CD4-positive, alpha-beta memory T cell (primary cell): ENCODE measurements around the gene SRF. TPM values are rescaled to one million over a fixed set of nuclear protein-coding genes. Genes with fewer than 3 reads are reported as not detected.

Source experiments
- CTCF ChIA-PET: fragments of 350-600 bp; sonication (Branson Sonifier 250); formaldehyde crosslinking; loops from one replicate; lab custom pipeline; 2021; ENCODE audit warnings: inconsistent platforms; ENCODE audit not compliant: partially characterized antibody; lab: Charles Lee
- POLR2A ChIA-PET: fragments of 350-600 bp; sonication (Branson Sonifier 250); formaldehyde crosslinking; loops from one replicate; lab custom pipeline; 2021; ENCODE audit not compliant: partially characterized antibody; lab: Charles Lee
- DNase-seq, 5 donors: peaks; one replicate each; pipeline versions ENCODE4 v3.0.0 to v3.0.0-alpha.2; 2020 to 2022; ENCODE audit warnings: mixed read lengths in 1 of 5
- H3K27ac ChIP-seq: one replicate; pipeline ENCODE4 v1.7.0; 2013; ENCODE audit warnings: low read depth, low read length
- H3K27me3 ChIP-seq: 2 replicates; pipeline ENCODE4 v1.7.0; 2013; ENCODE audit warnings: mild to moderate bottlenecking, low read length, moderate library complexity; ENCODE audit not compliant: insufficient read depth
- H3K36me3 ChIP-seq: 2 replicates; pipeline ENCODE4 v1.7.0; 2013; ENCODE audit warnings: mild to moderate bottlenecking, low read length, moderate library complexity; ENCODE audit not compliant: insufficient read depth
- H3K4me1 ChIP-seq: 2 replicates; pipeline ENCODE4 v1.7.0; 2013; ENCODE audit warnings: mild to moderate bottlenecking, low read length, moderate library complexity; ENCODE audit not compliant: insufficient read depth
- H3K4me3 ChIP-seq, 2 donors: one replicate each; pipeline ENCODE4 v1.7.0; 2013; ENCODE audit warnings: low read length in 2 of 2, mild to moderate bottlenecking in 1 of 2
- H3K9me3 ChIP-seq, 2 donors: one replicate each; pipeline ENCODE4 v1.7.0; 2013; ENCODE audit warnings: low read length in 2 of 2, control low read depth in 1 of 2; ENCODE audit not compliant: control insufficient read depth in 1 of 2
- H3K27ac Mint-ChIP-seq, 7 donors: one replicate each; pipeline ENCODE4 v1.8.0; 2020 to 2021; ENCODE audit warnings: mixed read lengths in 7 of 7, mild to moderate bottlenecking in 6 of 7, inconsistent platforms in 3 of 7, moderate library complexity in 3 of 7
- H3K27me3 Mint-ChIP-seq, 2 donors: one replicate each; pipeline ENCODE4 v1.8.0; 2020 to 2021; ENCODE audit warnings: mixed read lengths in 2 of 2
- H3K36me3 Mint-ChIP-seq, 2 donors: one replicate each; pipeline ENCODE4 v1.8.0; 2020 to 2021; ENCODE audit warnings: mixed read lengths in 2 of 2, inconsistent platforms in 1 of 2, mild to moderate bottlenecking in 1 of 2
- H3K4me1 Mint-ChIP-seq, 4 donors: one replicate each; pipeline ENCODE4 v1.8.0; 2020 to 2021; ENCODE audit warnings: mixed read lengths in 4 of 4, mild to moderate bottlenecking in 1 of 4
- H3K4me3 Mint-ChIP-seq, 8 donors: one replicate each; pipeline ENCODE4 v1.8.0; 2020 to 2021; ENCODE audit warnings: mixed read lengths in 8 of 8, mild to moderate bottlenecking in 7 of 8, moderate library complexity in 6 of 8, inconsistent platforms in 3 of 8
- H3K9me3 Mint-ChIP-seq, 8 donors: one replicate each; pipeline ENCODE4 v1.8.0; 2020 to 2021; ENCODE audit warnings: mixed read lengths in 8 of 8, mild to moderate bottlenecking in 5 of 8, inconsistent platforms in 3 of 8, moderate library complexity in 1 of 8
- intact Hi-C: fragments of 100-400 bp; cut with micrococcal nuclease; formaldehyde crosslinking; loops from one replicate; pipeline ENCODE4 v1.15.1; 2023
- polyA plus RNA-seq, 2 donors: library from polyadenylated mRNA; unstranded; fragments of 300-500 nt; fragmentation: Illumina TruSeq; gene quantifications; one replicate each; pipeline ENCODE4 v1.2.3, GENCODE V29; 2021
- total RNA-seq, 2 experiments: library from RNA; stranded (reverse); gene quantifications; one replicate each; pipeline ENCODE4 v1.2.3, GENCODE V29; 2021

The SRF gene
- total and polyA plus RNA-seq, 4 experiments from 2014 or later: 2.3 to 25.0 (median 15.6) TPM

DNA sequence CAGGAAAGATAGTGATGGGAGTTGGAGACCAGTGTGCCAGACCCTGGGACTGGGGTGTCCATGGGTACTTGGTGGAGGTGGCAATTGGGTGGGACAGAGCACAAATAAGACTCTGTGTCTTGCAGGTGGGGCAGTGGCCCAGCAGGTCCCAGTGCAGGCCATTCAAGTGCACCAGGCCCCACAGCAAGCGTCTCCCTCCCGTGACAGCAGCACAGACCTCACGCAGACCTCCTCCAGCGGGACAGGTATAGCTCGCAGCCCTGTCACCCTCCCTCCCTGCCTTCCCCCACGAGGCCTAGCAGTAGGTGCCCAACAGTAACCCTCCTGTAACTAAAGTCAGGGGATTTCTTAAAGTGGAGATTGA is 5.3 kb downstream of the SRF start:
- Histone ChIP-seq H3K4me3 (no peak overlapping the region), H3K27me3 (no peaks in the 10 kb centered on the region), H3K27ac (no peak overlapping the region), H3K9me3 (no peaks in the 10 kb centered on the region), H3K36me3 (peaks cover 38% of the 10 kb centered on the region), H3K4me1 (peaks cover 47% of the 10 kb centered on the region)
- ChIA-PET POLR2A (interaction anchor here (5.5 kb wide), 1 partner anchor 247 kb away, joined by 41 read pairs; the partner anchor contains the start of gene CNPY3), CTCF (no interaction called here)
- no peaks in the 10 kb centered on the region for H3K9me3 Mint-ChIP-seq
- H3K27ac Mint-ChIP-seq: peak overlapping the region in 5 of 7 donors; percentile 29 to 98 (median 87)
- peaks cover 22 to 43% of the 10 kb centered on the region in 2 donors for H3K36me3 Mint-ChIP-seq
- no peak overlapping the region for H3K4me3 Mint-ChIP-seq
- no peak for DNase-seq
- no peaks in the 10 kb centered on the region for H3K27me3 Mint-ChIP-seq
- intact Hi-C loops: loop anchor here (10.0 kb wide), 1 partner anchor 1392 kb away; the partner anchor contains the start of genes PRICKLE4 and TOMM6
- H3K4me1 Mint-ChIP-seq: peaks cover 28 to 49% (median 40%) of the 10 kb centered on the region in 4 donors

- ChIA-PET POLR2A (no interaction called here), CTCF (interaction anchor here (0.6 kb wide), 1 partner anchor 13 kb away, joined by 3 read pairs; no protein-coding TSS in a partner anchor)
- peaks cover 31 to 54% (median 43%) of the 10 kb centered on the region in 4 donors for H3K4me1 Mint-ChIP-seq
- H3K36me3 Mint-ChIP-seq: peaks cover 22 to 43% of the 10 kb centered on the region in 2 donors
- Histone ChIP-seq H3K36me3 (peaks cover 38% of the 10 kb centered on the region), H3K27me3 (no peaks in the 10 kb centered on the region), H3K4me1 (peaks cover 51% of the 10 kb centered on the region), H3K4me3 (no peak overlapping the region), H3K27ac (no peak overlapping the region), H3K9me3 (no peaks in the 10 kb centered on the region)
- no peak for DNase-seq
- no peaks in the 10 kb centered on the region for H3K9me3 Mint-ChIP-seq
- peak overlapping the region in 1 of 8 donors; percentile 21 for H3K4me3 Mint-ChIP-seq
- intact Hi-C loops: loop anchor here (10.0 kb wide), 1 partner anchor 1393 kb away; the partner anchor contains the start of genes PRICKLE4 and TOMM6
- no peaks in the 10 kb centered on the region for H3K27me3 Mint-ChIP-seq
- H3K27ac Mint-ChIP-seq: peak overlapping the region in 5 of 7 donors; percentile 18 to 69 (median 63)
These were observed 7.1 kb downstream of the SRF start for GRCh38 chr6:43178150-43178549.

DNA sequence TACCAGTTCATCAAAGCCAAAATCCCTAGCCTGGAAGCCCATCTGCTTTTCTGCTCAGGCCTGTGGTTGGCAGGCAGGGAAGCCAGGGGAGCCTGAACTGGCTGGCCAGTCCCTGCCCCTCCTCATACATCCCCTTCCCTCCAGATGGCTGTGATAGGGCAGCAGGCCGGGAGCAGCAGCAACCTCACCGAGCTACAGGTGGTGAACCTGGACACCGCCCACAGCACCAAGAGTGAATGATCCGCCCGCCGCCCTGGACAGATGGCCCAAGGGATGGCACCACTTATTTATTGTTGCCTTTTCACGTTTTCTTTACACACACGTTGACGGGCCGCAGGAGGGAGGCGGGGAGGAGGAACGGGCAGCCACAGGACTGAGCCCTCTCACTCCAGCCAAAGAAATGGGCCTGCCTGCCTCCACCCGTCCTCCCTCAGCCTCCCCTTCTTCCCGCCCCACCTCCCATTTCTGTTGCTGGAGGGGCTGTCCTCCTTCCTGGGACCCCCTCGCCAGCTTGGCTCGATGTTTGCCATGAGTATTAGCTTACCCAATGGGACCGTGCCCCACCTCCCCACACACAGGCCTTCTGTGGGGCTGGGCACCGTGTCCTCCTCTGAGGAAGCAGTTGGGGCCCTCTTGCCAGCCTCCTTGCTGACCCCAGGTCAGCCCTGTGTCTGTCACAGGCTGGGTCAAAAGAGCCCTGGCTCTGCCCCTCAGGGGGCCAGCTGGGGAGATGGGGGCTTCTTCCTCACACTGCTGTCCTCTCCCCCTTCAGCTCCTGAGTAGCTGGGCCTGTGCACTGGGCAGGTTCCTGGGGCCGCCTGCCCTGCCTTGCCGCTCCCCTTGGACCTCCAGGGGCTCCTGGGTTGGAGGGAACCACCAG is 8.1 kb downstream of the SRF start:
- no peak overlapping the region for H3K27ac ChIP-seq
- CTCF ChIA-PET: interaction anchor here (0.6 kb wide), 1 partner anchor 48 kb away, joined by 3 read pairs; no protein-coding TSS in a partner anchor

GRCh38 chr6:43180058-43180457 is 9.0 kb downstream of the SRF start:
- no peak for DNase-seq
- H3K27me3 ChIP-seq: no peaks in the 10 kb centered on the region
- no peaks in the 10 kb centered on the region for H3K9me3 ChIP-seq
- no peaks in the 10 kb centered on the region for H3K27me3 Mint-ChIP-seq
- ChIA-PET CTCF (interaction anchor here (0.6 to 1.2 kb wide), 2 partner anchors 33 to 251 kb away, joined by 3 read pairs; partner anchors contain the start of gene CNPY3), POLR2A (interaction anchor here (1.1 to 3.9 kb wide), 3 partner anchors 9 to 166 kb away, joined by 3 to 46 read pairs (median 3); partner anchors contain the start of genes KLHDC3 and SRF)
- H3K9me3 Mint-ChIP-seq: no peaks in the 10 kb centered on the region
- H3K27ac ChIP-seq: no peak overlapping the region
- peaks cover 51% of the 10 kb centered on the region for H3K4me1 ChIP-seq
- H3K36me3 Mint-ChIP-seq: peaks cover 18 to 44% of the 10 kb centered on the region in 2 donors
- peaks cover 37% of the 10 kb centered on the region for H3K36me3 ChIP-seq
- H3K27ac Mint-ChIP-seq: peak overlapping the region in 1 of 7 donors; percentile 59
- no peak overlapping the region for H3K4me3 Mint-ChIP-seq
- intact Hi-C loops: no loop called here
- H3K4me1 Mint-ChIP-seq: peaks cover 30 to 54% (median 42%) of the 10 kb centered on the region in 4 donors
- H3K4me3 ChIP-seq: no peak overlapping the region

More for the DNA sequence above, 8.1 kb downstream of the SRF start:
- Histone ChIP-seq H3K4me1 (peaks cover 51% of the 10 kb centered on the region), H3K36me3 (peaks cover 38% of the 10 kb centered on the region), H3K9me3 (no peaks in the 10 kb centered on the region), H3K27me3 (no peaks in the 10 kb centered on the region), H3K4me3 (no peak overlapping the region)
- no peak for DNase-seq
- peaks cover 22 to 46% of the 10 kb centered on the region in 2 donors for H3K36me3 Mint-ChIP-seq
- peaks cover 30 to 54% (median 42%) of the 10 kb centered on the region in 4 donors for H3K4me1 Mint-ChIP-seq
- intact Hi-C loops: loop anchor here (10.0 kb wide), 1 partner anchor 1394 kb away; the partner anchor contains the start of genes PRICKLE4 and TOMM6
- H3K27ac Mint-ChIP-seq: peak overlapping the region in 3 of 7 donors; percentile 42 to 58 (median 48)
- no peak overlapping the region for H3K4me3 Mint-ChIP-seq
- no peaks in the 10 kb centered on the region for H3K9me3 Mint-ChIP-seq
- H3K27me3 Mint-ChIP-seq: no peaks in the 10 kb centered on the region
- POLR2A ChIA-PET: interaction anchor here (1.5 to 3.9 kb wide), 2 partner anchors 8 to 11 kb away, joined by 3 to 46 read pairs; partner anchors contain the start of gene SRF

- Mint-ChIP-seq H3K4me1 (peaks cover 36 to 57% (median 46%) of the 10 kb centered on the region in 4 donors), H3K4me3 (peak overlapping the region; percentile 62 to 94 (median 89)), H3K27me3 (no peaks in the 10 kb centered on the region), H3K27ac (peak overlapping the region; percentile 81 to 98 (median 91)), H3K9me3 (no peaks in the 10 kb centered on the region), H3K36me3 (peaks cover 16 to 43% of the 10 kb centered on the region in 2 donors)
- no peaks in the 10 kb centered on the region for H3K9me3 ChIP-seq
- no peak overlapping the region for H3K4me3 ChIP-seq
- ChIA-PET POLR2A (interaction anchor here (1.1 to 3.9 kb wide), 2 partner anchors 10 to 167 kb away, joined by 3 to 46 read pairs; partner anchors contain the start of genes KLHDC3 and SRF), CTCF (interaction anchor here (1.2 kb wide), 1 partner anchor 251 kb away, joined by 3 read pairs; the partner anchor contains the start of gene CNPY3)
- intact Hi-C loops: no loop called here
- H3K36me3 ChIP-seq: peaks cover 32% of the 10 kb centered on the region
- peak overlapping the region; percentile 3 for H3K27ac ChIP-seq
- no peak for DNase-seq
- peaks cover 51% of the 10 kb centered on the region for H3K4me1 ChIP-seq
- no peaks in the 10 kb centered on the region for H3K27me3 ChIP-seq
These were observed 9.9 kb downstream of the SRF start for GRCh38 chr6:43180985-43181384.

DNA sequence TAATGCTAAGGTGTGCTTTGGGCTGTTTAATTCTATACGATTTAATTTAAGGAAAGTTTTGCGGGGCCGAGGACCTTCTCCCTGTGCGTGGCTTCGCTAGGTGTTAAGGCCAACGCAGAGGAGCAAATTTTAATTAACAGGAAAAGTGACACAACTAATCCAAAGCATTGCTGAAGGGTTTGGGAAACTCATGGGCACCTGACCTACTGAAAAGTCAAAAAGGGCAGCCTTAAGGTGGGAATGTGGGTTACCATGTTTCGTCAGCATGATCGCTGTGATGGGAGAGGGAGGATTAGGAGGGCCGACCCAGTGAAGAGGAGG is 10.5 kb downstream of the SRF start:
- H3K9me3 Mint-ChIP-seq: no peaks in the 10 kb centered on the region
- H3K27ac Mint-ChIP-seq: peak overlapping the region; percentile 81 to 98 (median 92)
- peaks cover 40 to 58% (median 48%) of the 10 kb centered on the region in 4 donors for H3K4me1 Mint-ChIP-seq
- Histone ChIP-seq H3K4me3 (peak overlapping the region; percentile 55 to 78), H3K27ac (peak overlapping the region; percentile 78), H3K27me3 (no peaks in the 10 kb centered on the region), H3K36me3 (peaks cover 32% of the 10 kb centered on the region), H3K4me1 (peaks cover 54% of the 10 kb centered on the region), H3K9me3 (no peaks in the 10 kb centered on the region)
- DNase-seq: no peak
- H3K27me3 Mint-ChIP-seq: no peaks in the 10 kb centered on the region
- H3K4me3 Mint-ChIP-seq: peak overlapping the region; percentile 83 to 94 (median 91)
- peaks cover 22 to 44% of the 10 kb centered on the region in 2 donors for H3K36me3 Mint-ChIP-seq
- intact Hi-C loops: no loop called here
- POLR2A ChIA-PET: interaction anchor here (0.8 to 3.9 kb wide), 6 partner anchors 10 to 48 kb away, joined by 3 to 46 read pairs (median 6); partner anchors contain the start of genes DNPH1 and SRF
- CTCF ChIA-PET: interaction anchor here (1.0 kb wide), 1 partner anchor 48 kb away, joined by 3 read pairs; no protein-coding TSS in a partner anchor
